ENCODE measurements around the gene KLF4. TPM values are rescaled to one million over a fixed set of nuclear protein-coding genes. Genes with fewer than 3 reads are reported as not detected.
A peak's percentile ranks its signal among the peaks of the same experiment; 100 is the strongest.

Gene KLF4
- total RNA-seq, 1 donor: 2.6 TPM

DNA sequence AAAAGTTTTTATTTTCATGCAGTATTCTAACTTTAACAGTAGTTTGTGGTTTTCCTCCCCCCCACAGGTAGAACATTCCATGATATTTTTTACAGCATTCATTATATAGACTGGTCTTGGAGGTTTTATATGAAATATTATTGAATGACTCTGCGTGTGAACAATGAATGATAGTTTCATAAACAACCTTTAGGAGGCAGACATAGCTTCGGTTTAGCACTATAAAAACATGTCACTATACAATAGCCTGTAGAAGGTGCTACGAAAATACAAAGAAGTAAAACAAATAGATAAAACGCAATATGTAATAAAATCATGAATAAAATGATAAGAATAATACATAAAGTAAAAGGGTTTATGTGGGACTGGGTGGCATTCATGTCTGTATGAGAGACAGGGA lies 8.5 kb downstream of the KLF4 start:
- peak overlapping the region; percentile 35 for H3K4me3 ChIP-seq (ENCODE audit: low read depth, low read length)
- DNase-seq (ENCODE audit: low read depth): no peak
- peak; percentile 18 for TF ChIP-seq CTCF (IDR thresholded peaks at IDR 0.05; ENCODE audit: insufficient read depth, low read depth, low read length)

- DNase-seq (ENCODE audit: low read depth): peak; percentile 93
- H3K4me3 ChIP-seq (ENCODE audit: low read depth, low read length): peak overlapping the region; percentile 35
- TF ChIP-seq CTCF (IDR thresholded peaks at IDR 0.05; ENCODE audit: insufficient read depth, low read depth, low read length): no peak
Observed at GRCh38 chr9:107480386-107480789, 9.2 kb downstream of the KLF4 start.

- H3K4me3 ChIP-seq (ENCODE audit: low read depth, low read length): no peak overlapping the region
- DNase-seq (ENCODE audit: low read depth): no peak
- TF ChIP-seq CTCF (IDR thresholded peaks at IDR 0.05; ENCODE audit: insufficient read depth, low read depth, low read length): no peak
Observed at GRCh38 chr9:107478805-107479204, 10.8 kb downstream of the KLF4 start.

DNA sequence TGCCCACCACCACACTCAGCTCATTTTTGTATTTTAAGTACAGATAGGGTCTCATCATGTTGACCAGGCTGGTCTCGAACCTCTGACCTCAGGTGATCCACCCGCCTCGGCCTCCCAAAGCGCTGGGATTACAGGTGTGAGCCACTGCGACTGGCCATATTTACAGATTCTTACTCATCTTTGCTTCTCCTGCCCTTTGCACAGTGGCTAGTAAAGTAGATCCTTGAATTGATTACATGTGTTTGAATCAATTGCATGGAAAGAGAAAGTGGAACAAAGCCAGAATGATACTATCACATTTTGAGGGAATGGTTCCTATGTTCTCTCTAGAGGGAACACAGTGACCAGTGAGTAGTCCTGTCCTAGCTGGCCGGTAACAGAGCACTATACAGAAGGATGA lies 15.4 kb downstream of the KLF4 start:
- H3K4me3 ChIP-seq (ENCODE audit: low read depth, low read length): no peak overlapping the region
- no peak for DNase-seq (ENCODE audit: low read depth)
- TF ChIP-seq CTCF (IDR thresholded peaks at IDR 0.05; ENCODE audit: insufficient read depth, low read depth, low read length): no peak

GRCh38 chr9:107472581-107473340 lies 16.8 kb downstream of the KLF4 start:
- no peak for TF ChIP-seq CTCF (IDR thresholded peaks at IDR 0.05; ENCODE audit: insufficient read depth, low read depth, low read length)
- H3K4me3 ChIP-seq (ENCODE audit: low read depth, low read length): no peak overlapping the region
- DNase-seq (ENCODE audit: low read depth): no peak

GRCh38 chr9:107471552-107471951 lies 18.0 kb downstream of the KLF4 start:
- TF ChIP-seq CTCF (IDR thresholded peaks at IDR 0.05; ENCODE audit: insufficient read depth, low read depth, low read length): no peak
- no peak overlapping the region for H3K4me3 ChIP-seq (ENCODE audit: low read depth, low read length)
- DNase-seq (ENCODE audit: low read depth): no peak

GRCh38 chr9:107467416-107467815 lies 22.2 kb downstream of the KLF4 start:
- no peak for TF ChIP-seq CTCF (IDR thresholded peaks at IDR 0.05; ENCODE audit: insufficient read depth, low read depth, low read length)

More at GRCh38 chr9:107467416-107467815, 22.2 kb downstream of the KLF4 start:
- no peak for DNase-seq (ENCODE audit: low read depth)
- no peak overlapping the region for H3K4me3 ChIP-seq (ENCODE audit: low read depth, low read length)
